ENCODE results near the gene ISG20.

ISG20 gene

DNA sequence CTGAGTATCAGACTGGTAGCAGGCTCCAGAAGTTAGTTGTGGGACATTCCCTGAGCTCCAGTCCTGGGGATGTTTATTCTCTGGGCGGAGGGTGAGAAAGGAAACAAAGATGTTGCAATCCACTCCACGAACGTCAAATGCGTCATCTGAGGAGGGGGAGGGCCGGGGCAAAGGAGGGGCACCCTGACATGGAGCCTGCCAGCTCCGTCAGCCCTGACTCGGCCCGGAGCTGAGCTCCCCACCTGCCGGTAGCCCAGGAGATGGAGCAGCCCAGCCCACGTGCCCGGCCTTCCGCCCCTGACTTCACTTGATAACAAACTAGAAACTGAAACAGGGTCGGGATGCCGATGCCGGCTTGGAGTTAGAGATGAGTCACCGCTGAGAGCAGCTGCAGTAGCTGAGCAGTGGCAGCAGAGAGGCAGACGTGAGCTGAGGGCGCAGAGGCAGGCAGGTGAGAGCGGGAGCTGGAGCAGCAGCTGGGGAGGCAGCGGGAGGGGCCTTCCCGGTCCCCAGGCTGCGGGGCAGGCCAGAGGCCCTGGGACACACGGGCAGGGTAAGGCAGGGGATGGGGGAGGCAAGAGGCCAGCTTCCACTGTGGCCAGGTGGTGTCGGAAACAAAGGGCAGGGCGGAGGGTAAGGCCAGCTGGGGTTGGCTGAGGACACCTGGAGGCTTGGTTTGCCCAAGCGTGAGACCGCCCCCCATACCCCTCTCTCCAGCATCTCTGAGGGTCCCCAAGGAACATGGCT is at the start of gene ISG20 (continued):
- TF ChIP-seq ZNF26 (tag by site-specific recombination; IDR thresholded peaks at IDR 0.05), result no peak
- TF ChIP-seq ZNF585B (tag by site-specific recombination; IDR thresholded peaks at IDR 0.05), result no peak
- TF ChIP-seq ZNF202 (tag by site-specific recombination; IDR thresholded peaks at IDR 0.05; ENCODE audit: borderline replicate concordance), result no peak
- TF ChIP-seq, protein P1, sequence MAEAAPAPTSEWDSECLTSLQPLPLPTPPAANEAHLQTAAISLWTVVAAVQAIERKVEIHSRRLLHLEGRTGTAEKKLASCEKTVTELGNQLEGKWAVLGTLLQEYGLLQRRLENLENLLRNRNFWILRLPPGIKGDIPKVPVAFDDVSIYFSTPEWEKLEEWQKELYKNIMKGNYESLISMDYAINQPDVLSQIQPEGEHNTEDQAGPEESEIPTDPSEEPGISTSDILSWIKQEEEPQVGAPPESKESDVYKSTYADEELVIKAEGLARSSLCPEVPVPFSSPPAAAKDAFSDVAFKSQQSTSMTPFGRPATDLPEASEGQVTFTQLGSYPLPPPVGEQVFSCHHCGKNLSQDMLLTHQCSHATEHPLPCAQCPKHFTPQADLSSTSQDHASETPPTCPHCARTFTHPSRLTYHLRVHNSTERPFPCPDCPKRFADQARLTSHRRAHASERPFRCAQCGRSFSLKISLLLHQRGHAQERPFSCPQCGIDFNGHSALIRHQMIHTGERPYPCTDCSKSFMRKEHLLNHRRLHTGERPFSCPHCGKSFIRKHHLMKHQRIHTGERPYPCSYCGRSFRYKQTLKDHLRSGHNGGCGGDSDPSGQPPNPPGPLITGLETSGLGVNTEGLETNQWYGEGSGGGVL (tag by site-specific recombination; IDR thresholded peaks at IDR 0.05), result peak; percentile 68
- no peak for TF ChIP-seq ZNF433 (tag by site-specific recombination; IDR thresholded peaks at IDR 0.05; ENCODE audit: low read depth)
- TF ChIP-seq ZFHX2 (tag by site-specific recombination; conservative IDR thresholded peaks at IDR 0.05), result peak; percentile 83
- TF ChIP-seq ZNF140 (tag by site-specific recombination; IDR thresholded peaks at IDR 0.05), result no peak
- TF ChIP-seq, protein P2, sequence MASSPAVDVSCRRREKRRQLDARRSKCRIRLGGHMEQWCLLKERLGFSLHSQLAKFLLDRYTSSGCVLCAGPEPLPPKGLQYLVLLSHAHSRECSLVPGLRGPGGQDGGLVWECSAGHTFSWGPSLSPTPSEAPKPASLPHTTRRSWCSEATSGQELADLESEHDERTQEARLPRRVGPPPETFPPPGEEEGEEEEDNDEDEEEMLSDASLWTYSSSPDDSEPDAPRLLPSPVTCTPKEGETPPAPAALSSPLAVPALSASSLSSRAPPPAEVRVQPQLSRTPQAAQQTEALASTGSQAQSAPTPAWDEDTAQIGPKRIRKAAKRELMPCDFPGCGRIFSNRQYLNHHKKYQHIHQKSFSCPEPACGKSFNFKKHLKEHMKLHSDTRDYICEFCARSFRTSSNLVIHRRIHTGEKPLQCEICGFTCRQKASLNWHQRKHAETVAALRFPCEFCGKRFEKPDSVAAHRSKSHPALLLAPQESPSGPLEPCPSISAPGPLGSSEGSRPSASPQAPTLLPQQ (tag by site-specific recombination; IDR thresholded peaks at IDR 0.05), result 0 out of 2 replicates have a peak, but pooled peaks have one; percentile 70
- TF ChIP-seq REPIN1 (tag by site-specific recombination; IDR thresholded peaks at IDR 0.05; ENCODE audit: low read depth), result no peak
- peak; percentile 93 for TF ChIP-seq SP7 (tag by site-specific recombination; IDR thresholded peaks at IDR 0.05)
- TF ChIP-seq ZNF211 (tag by site-specific recombination; IDR thresholded peaks at IDR 0.05; ENCODE audit: low read depth), result no peak
- TF ChIP-seq, protein P3, sequence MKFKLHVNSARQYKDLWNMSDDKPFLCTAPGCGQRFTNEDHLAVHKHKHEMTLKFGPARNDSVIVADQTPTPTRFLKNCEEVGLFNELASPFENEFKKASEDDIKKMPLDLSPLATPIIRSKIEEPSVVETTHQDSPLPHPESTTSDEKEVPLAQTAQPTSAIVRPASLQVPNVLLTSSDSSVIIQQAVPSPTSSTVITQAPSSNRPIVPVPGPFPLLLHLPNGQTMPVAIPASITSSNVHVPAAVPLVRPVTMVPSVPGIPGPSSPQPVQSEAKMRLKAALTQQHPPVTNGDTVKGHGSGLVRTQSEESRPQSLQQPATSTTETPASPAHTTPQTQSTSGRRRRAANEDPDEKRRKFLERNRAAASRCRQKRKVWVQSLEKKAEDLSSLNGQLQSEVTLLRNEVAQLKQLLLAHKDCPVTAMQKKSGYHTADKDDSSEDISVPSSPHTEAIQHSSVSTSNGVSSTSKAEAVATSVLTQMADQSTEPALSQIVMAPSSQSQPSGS (tag by site-specific recombination; IDR thresholded peaks at IDR 0.05; ENCODE audit: low read depth), result peak; percentile 70
- TF ChIP-seq ZNF530 (tag by site-specific recombination; IDR thresholded peaks at IDR 0.05; ENCODE audit: low read depth), result no peak
- TF ChIP-seq ZNF16 (tag by site-specific recombination; IDR thresholded peaks at IDR 0.05; ENCODE audit: low read depth), result no peak
- no peak for TF ChIP-seq ZNF747 (tag by site-specific recombination; IDR thresholded peaks at IDR 0.05)
- no peak for TF ChIP-seq ZNF610 (tag by site-specific recombination; IDR thresholded peaks at IDR 0.05; ENCODE audit: borderline replicate concordance)
- TF ChIP-seq ZNF473 (tag by site-specific recombination; IDR thresholded peaks at IDR 0.05), result no peak
- no peak for TF ChIP-seq ZNF18 (tag by site-specific recombination; IDR thresholded peaks at IDR 0.05)
- no peak for TF ChIP-seq ZNF239 (tag by site-specific recombination; IDR thresholded peaks at IDR 0.05)
- TF ChIP-seq GLIS1 (tag by site-specific recombination; IDR thresholded peaks at IDR 0.05), result peak; percentile 77
- no peak for TF ChIP-seq YY2 (tag by site-specific recombination; IDR thresholded peaks at IDR 0.05)
- no peak for TF ChIP-seq ZNF791 (tag by site-specific recombination; IDR thresholded peaks at IDR 0.05)
- no peak for TF ChIP-seq RBAK (tag by site-specific recombination; IDR thresholded peaks at IDR 0.05)
- TF ChIP-seq ZNF221 (tag by site-specific recombination; IDR thresholded peaks at IDR 0.05; ENCODE audit: borderline replicate concordance), result no peak
- TF ChIP-seq, protein P4, sequence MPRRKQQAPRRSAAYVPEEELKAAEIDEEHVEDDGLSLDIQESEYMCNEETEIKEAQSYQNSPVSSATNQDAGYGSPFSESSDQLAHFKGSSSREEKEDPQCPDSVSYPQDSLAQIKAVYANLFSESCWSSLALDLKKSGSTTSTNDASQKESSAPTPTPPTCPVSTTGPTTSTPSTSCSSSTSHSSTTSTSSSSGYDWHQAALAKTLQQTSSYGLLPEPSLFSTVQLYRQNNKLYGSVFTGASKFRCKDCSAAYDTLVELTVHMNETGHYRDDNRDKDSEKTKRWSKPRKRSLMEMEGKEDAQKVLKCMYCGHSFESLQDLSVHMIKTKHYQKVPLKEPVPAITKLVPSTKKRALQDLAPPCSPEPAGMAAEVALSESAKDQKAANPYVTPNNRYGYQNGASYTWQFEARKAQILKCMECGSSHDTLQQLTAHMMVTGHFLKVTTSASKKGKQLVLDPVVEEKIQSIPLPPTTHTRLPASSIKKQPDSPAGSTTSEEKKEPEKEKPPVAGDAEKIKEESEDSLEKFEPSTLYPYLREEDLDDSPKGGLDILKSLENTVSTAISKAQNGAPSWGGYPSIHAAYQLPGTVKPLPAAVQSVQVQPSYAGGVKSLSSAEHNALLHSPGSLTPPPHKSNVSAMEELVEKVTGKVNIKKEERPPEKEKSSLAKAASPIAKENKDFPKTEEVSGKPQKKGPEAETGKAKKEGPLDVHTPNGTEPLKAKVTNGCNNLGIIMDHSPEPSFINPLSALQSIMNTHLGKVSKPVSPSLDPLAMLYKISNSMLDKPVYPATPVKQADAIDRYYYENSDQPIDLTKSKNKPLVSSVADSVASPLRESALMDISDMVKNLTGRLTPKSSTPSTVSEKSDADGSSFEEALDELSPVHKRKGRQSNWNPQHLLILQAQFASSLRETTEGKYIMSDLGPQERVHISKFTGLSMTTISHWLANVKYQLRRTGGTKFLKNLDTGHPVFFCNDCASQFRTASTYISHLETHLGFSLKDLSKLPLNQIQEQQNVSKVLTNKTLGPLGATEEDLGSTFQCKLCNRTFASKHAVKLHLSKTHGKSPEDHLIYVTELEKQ (tag by site-specific recombination; IDR thresholded peaks at IDR 0.05; ENCODE audit: borderline replicate concordance), result peak; percentile 26; the same call in 1 of the 2 replicates
- TF ChIP-seq ZNF785 (tag by site-specific recombination; IDR thresholded peaks at IDR 0.05), result no peak; the same call in 1 of the 2 replicates
- no peak; the same call in 1 of the 2 replicates for TF ChIP-seq ZNF837 (tag by site-specific recombination; IDR thresholded peaks at IDR 0.05)
- TF ChIP-seq GLI4 (tag by site-specific recombination; IDR thresholded peaks at IDR 0.05), result no peak
- peak; percentile 100 for TF ChIP-seq OSR2 (tag by site-specific recombination; IDR thresholded peaks at IDR 0.05)
